ENCODE results near the gene FOXRED1. TPM values are rescaled to one million over a fixed set of nuclear protein-coding genes. Genes with fewer than 3 reads are reported as not detected.
A peak's percentile ranks its signal among the peaks of the same experiment; 100 is the strongest.

FOXRED1 gene
- polyA plus RNA-seq, 3 donors from 2014 or later = 19.0 to 37.0 (median 20.5) TPM

DNA sequence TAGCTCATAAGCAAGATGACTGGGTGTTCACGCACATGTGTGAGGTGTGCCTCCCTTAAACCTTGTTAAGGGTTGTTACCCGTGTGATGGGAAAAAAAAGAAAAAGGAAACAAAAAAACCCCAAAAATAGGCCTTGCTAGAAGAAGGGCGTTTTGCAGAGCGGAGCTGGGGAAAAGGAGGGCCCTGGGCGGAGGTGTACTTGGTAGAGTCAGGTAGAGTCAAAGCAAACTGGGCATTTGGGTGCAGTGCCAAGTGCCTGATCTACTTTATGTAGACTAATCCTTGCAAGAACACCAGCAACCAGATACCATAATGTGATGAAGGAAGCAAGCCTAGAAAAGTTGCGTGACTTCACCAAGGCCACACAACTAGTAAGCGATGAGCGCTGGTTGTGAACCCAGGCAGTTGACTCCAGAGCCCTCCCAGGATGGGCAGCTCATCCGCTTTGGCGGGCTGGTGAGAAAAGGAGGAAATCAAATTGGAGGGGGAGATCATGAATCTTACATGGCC lies 12.8 kb downstream of the FOXRED1 start:
- DNase-seq = no peak
- H3K27me3 Mint-ChIP-seq (ENCODE audit: low read depth in 3 of 3) = peaks cover 4 to 17% (median 6%) of the 10 kb centered on the region in 3 donors
- H3K27ac Mint-ChIP-seq = peak overlapping the region; percentile 88 to 94 (median 92)
- no peaks in the 10 kb centered on the region for H3K9me3 Mint-ChIP-seq
- H3K4me3 Mint-ChIP-seq = peak overlapping the region; percentile 87 to 96 (median 91)
- H3K4me1 Mint-ChIP-seq = peaks cover 36 to 40% of the 10 kb centered on the region in 2 donors
- H3K36me3 Mint-ChIP-seq = peaks cover 0 to 10% (median under 1%) of the 10 kb centered on the region in 3 donors

DNA sequence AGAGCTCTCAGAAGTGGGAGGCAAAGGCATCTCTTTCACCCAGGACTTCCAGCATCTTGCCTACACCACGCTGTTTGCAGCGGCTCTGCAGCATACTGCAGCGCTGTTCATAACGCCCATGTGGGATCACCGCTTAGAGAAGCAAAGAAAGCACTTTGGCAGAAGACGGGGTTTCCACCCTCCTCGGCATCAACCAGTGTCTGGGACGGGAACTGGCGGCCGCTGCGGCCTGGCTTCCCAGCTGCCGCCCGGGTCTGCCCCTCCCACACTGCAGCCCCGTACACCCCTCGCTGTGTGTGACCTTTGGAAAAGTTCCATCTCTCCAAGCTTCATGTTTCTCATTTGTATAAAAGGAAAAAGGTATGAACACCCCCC lies 13.4 kb downstream of the FOXRED1 start:
- peaks cover 39 to 44% of the 10 kb centered on the region in 2 donors for H3K4me1 Mint-ChIP-seq
- H3K4me3 Mint-ChIP-seq = peak overlapping the region; percentile 87 to 96 (median 91)
- H3K9me3 Mint-ChIP-seq = no peaks in the 10 kb centered on the region
- peaks cover 0 to 13% (median 4%) of the 10 kb centered on the region in 3 donors for H3K36me3 Mint-ChIP-seq
- DNase-seq = peak in 1 of 3 donors; percentile 27
- H3K27me3 Mint-ChIP-seq (ENCODE audit: low read depth in 3 of 3) = peaks cover 4 to 17% (median 6%) of the 10 kb centered on the region in 3 donors
- H3K27ac Mint-ChIP-seq = peak overlapping the region; percentile 88 to 94 (median 92)

- no peaks in the 10 kb centered on the region for H3K9me3 Mint-ChIP-seq
- peaks cover 4 to 17% (median 6%) of the 10 kb centered on the region in 3 donors for H3K27me3 Mint-ChIP-seq (ENCODE audit: low read depth in 3 of 3)
- peaks cover 0 to 8% (median 4%) of the 10 kb centered on the region in 3 donors for H3K36me3 Mint-ChIP-seq
- peaks cover 39 to 44% of the 10 kb centered on the region in 2 donors for H3K4me1 Mint-ChIP-seq
- peak; percentile 71 to 77 (median 73) for DNase-seq
- peak within 1 kb of the TSS; percentile 88 to 100 (median 95) for H3K27ac Mint-ChIP-seq
- peak within 1 kb of the TSS; percentile 90 to 99 (median 95) for H3K4me3 Mint-ChIP-seq
Observed at GRCh38 chr11:126282736-126283591, 14.0 kb downstream of the FOXRED1 start, which contains the start of gene TIRAP. Gene TIRAP (plus strand): TSS chr11:126283093. CDS start chr11:126290895, 7,802 bp downstream.

- peaks cover 0 to 13% (median 4%) of the 10 kb centered on the region in 3 donors for H3K36me3 Mint-ChIP-seq
- H3K9me3 Mint-ChIP-seq = no peaks in the 10 kb centered on the region
- peak overlapping the region; percentile 13 to 88 (median 80) for H3K27ac Mint-ChIP-seq
- peak overlapping the region; percentile 56 to 95 (median 67) for H3K4me3 Mint-ChIP-seq
- H3K27me3 Mint-ChIP-seq (ENCODE audit: low read depth in 3 of 3) = peaks cover 4 to 12% (median 4%) of the 10 kb centered on the region in 3 donors
- peak in 1 of 3 donors; percentile 68 for DNase-seq
- H3K4me1 Mint-ChIP-seq = peaks cover 39 to 44% of the 10 kb centered on the region in 2 donors
Observed at GRCh38 chr11:126284829-126285228, 15.9 kb downstream of the FOXRED1 start.

DNA sequence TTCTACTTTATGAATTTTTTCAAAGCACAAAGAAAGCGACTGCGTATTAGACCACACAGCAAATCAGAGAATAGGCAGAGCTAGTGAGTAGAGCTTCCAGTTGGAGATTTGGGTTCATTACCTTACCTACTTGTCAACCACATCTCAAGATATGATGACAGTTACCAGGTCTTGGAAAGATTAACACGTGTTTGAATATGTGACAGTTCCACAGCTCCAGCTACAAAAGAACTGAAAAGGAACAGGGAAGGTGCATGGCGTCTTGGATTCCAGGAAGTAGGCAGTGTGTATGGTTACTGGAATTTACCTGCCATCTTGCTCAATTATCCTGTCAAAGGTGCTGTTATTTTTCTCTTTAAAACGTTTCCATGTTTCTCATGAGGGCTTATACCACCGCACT lies 19.3 kb downstream of the FOXRED1 start:
- peak overlapping the region in 1 of 6 donors; percentile 17 for H3K27ac Mint-ChIP-seq
- H3K4me3 Mint-ChIP-seq = no peak overlapping the region
- no peak for DNase-seq
- no peaks in the 10 kb centered on the region for H3K9me3 Mint-ChIP-seq
- peaks cover under 1 to 28% (median 5%) of the 10 kb centered on the region in 3 donors for H3K36me3 Mint-ChIP-seq
- H3K27me3 Mint-ChIP-seq (ENCODE audit: low read depth in 3 of 3) = peaks cover under 1 to 6% (median 2%) of the 10 kb centered on the region in 3 donors
- H3K4me1 Mint-ChIP-seq = peaks cover 21 to 25% of the 10 kb centered on the region in 2 donors

DNA sequence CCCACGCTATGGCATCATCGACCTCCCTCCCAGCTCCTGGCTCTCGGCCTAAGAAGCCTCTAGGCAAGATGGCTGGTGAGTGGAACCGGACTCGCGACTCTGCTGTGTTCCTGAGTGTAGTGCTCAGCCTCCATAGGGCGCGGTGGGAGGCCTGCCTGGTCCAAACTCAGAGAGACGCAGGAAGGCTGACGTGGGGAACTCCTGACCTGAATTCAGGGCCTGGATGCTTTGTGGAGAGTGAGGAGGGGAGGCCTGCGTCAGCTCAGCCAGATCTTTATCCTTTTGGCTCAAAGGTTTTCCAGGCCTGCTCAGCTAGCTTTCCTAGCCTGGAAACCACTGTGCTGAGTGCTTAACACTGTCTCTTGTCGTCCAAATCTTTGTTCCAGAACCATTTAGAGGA lies 21.9 kb downstream of the FOXRED1 start:
- DNase-seq = no peak
- no peaks in the 10 kb centered on the region for H3K9me3 Mint-ChIP-seq
- no peak overlapping the region for H3K27ac Mint-ChIP-seq
- peaks cover 4 to 6% of the 10 kb centered on the region in 2 donors for H3K4me1 Mint-ChIP-seq
- peaks cover 0 to 2% (median 1%) of the 10 kb centered on the region in 3 donors for H3K27me3 Mint-ChIP-seq (ENCODE audit: low read depth in 3 of 3)
- no peak overlapping the region for H3K4me3 Mint-ChIP-seq
- H3K36me3 Mint-ChIP-seq = peaks cover 9 to 39% (median 9%) of the 10 kb centered on the region in 3 donors

DNA sequence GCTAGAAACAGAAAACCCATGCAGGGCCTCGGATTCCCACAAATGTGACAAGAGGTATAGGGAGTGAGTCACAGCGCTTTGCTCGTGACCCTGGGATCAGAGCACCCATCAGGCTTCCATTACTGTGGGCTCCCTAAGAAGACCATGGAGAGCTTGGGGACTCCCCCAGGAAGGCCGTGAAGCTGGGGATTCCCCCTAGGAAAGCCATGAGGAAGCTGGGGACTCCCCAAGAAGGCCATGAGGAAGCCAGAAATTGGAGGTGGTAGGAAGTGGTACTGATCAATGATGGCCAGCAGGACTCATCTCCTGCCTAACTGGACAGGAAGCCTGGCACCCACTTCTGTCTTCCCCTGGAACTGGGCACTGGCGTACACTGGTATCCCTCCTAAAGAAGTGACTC lies 24.8 kb downstream of the FOXRED1 start:
- no peak overlapping the region for H3K4me3 Mint-ChIP-seq
- peaks cover 5 to 42% (median 15%) of the 10 kb centered on the region in 3 donors for H3K36me3 Mint-ChIP-seq
- no peaks in the 10 kb centered on the region for H3K9me3 Mint-ChIP-seq
- peaks cover 0 to 2% (median 2%) of the 10 kb centered on the region in 3 donors for H3K27me3 Mint-ChIP-seq (ENCODE audit: low read depth in 3 of 3)
- no peak for DNase-seq
- H3K27ac Mint-ChIP-seq = no peak overlapping the region
- H3K4me1 Mint-ChIP-seq = peaks cover 3 to 9% of the 10 kb centered on the region in 2 donors

GRCh38 chr11:126297004-126297403 lies 28.1 kb downstream of the FOXRED1 start:
- H3K36me3 Mint-ChIP-seq = peaks cover 5 to 27% (median 15%) of the 10 kb centered on the region in 3 donors
- DNase-seq = no peak

GRCh38 chr11:126303623-126304456 lies 34.9 kb downstream of the FOXRED1 start, which contains the start of gene DCPS:
Gene DCPS (plus strand): TSS chr11:126304060. CDS start chr11:126304081, 21 bp downstream.
- H3K27me3 Mint-ChIP-seq (ENCODE audit: low read depth in 3 of 3) = peaks cover 0 to 3% (median 0%) of the 10 kb centered on the region in 3 donors
- H3K9me3 Mint-ChIP-seq = no peaks in the 10 kb centered on the region
- H3K4me1 Mint-ChIP-seq = peaks cover 33 to 49% of the 10 kb centered on the region in 2 donors
- peak within 1 kb of the TSS; percentile 92 to 99 (median 96) for H3K4me3 Mint-ChIP-seq
- DNase-seq = peak; percentile 89 to 90 (median 89)
- peak within 1 kb of the TSS; percentile 88 to 99 (median 96) for H3K27ac Mint-ChIP-seq
- peaks cover 3 to 15% (median 7%) of the 10 kb centered on the region in 3 donors for H3K36me3 Mint-ChIP-seq

More at GRCh38 chr11:126297004-126297403, 28.1 kb downstream of the FOXRED1 start:
- Mint-ChIP-seq H3K27ac (peak overlapping the region in 4 of 6 donors; percentile 27 to 64 (median 42)), H3K9me3 (no peaks in the 10 kb centered on the region), H3K27me3 (ENCODE audit: low read depth in 3 of 3) (peaks cover 0 to 2% (median 0%) of the 10 kb centered on the region in 3 donors), H3K4me3 (no peak overlapping the region), H3K4me1 (peaks cover 3 to 9% of the 10 kb centered on the region in 2 donors)

GRCh38 chr11:126304457-126305075 lies 35.6 kb downstream of the FOXRED1 start:
- Mint-ChIP-seq H3K4me3 (peak overlapping the region; percentile 92 to 99 (median 96)), H3K9me3 (no peaks in the 10 kb centered on the region), H3K4me1 (peaks cover 33 to 49% of the 10 kb centered on the region in 2 donors), H3K36me3 (peaks cover 7 to 15% (median 7%) of the 10 kb centered on the region in 3 donors), H3K27ac (peak overlapping the region; percentile 88 to 99 (median 96)), H3K27me3 (ENCODE audit: low read depth in 3 of 3) (peaks cover 0 to 3% (median 0%) of the 10 kb centered on the region in 3 donors)
- no peak for DNase-seq

DNA sequence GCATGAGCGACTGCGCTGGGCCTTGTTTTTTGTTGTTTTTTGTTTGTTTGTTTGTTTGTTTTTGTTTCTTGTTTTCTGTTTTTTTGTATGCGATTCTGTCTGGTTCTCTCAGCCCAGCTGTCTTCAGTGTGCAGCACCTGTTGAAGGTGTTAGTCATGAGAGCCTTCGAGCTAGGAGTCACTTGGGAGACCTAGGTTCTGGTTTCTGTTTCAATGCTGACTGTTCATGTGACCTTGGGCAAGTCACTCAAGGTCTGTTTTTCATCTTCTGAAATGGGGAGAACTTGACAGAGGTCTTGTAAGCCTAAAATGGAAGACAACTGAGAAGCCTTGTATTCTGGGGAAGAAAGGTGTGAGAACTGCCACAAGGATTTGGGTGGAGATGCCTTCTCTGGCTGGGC lies 36.7 kb downstream of the FOXRED1 start:
- H3K27me3 Mint-ChIP-seq (ENCODE audit: low read depth in 3 of 3) = peaks cover 0 to 3% (median 0%) of the 10 kb centered on the region in 3 donors
- H3K36me3 Mint-ChIP-seq = peaks cover 13 to 24% (median 16%) of the 10 kb centered on the region in 3 donors
- H3K4me3 Mint-ChIP-seq = peak overlapping the region; percentile 55 to 80 (median 73)
- H3K27ac Mint-ChIP-seq = peak overlapping the region; percentile 7 to 87 (median 62)
- no peaks in the 10 kb centered on the region for H3K9me3 Mint-ChIP-seq
- peaks cover 42 to 58% of the 10 kb centered on the region in 2 donors for H3K4me1 Mint-ChIP-seq
- DNase-seq = no peak

DNA sequence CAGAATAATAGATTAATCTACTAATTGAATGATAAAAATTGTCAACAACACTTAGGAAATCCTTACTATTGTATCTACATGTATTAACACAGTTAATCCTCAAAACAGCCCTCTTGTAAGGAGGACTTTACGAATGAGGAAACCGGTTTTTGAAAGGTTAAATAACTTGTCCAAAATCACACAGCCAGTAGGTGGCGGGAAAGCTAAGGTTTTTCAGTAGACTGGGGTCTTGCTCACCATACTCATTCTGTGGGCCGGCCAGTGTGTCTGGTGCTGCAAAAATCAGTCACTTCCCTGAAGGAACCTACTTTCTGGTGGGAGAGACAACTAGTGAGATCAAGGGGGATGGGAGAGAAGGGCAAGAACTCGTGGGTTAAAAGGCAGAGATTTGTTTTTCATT lies 38.8 kb downstream of the FOXRED1 start:
- peak in 1 of 3 donors; percentile 22 for DNase-seq
- H3K9me3 Mint-ChIP-seq = no peaks in the 10 kb centered on the region
- peaks cover 13 to 24% (median 16%) of the 10 kb centered on the region in 3 donors for H3K36me3 Mint-ChIP-seq
- H3K27me3 Mint-ChIP-seq (ENCODE audit: low read depth in 3 of 3) = peaks cover 0 to 3% (median 0%) of the 10 kb centered on the region in 3 donors
- H3K4me3 Mint-ChIP-seq = no peak overlapping the region
- peaks cover 59 to 72% of the 10 kb centered on the region in 2 donors for H3K4me1 Mint-ChIP-seq
- H3K27ac Mint-ChIP-seq = peak overlapping the region in 5 of 6 donors; percentile 20 to 79 (median 61)

All from immature natural killer cell (primary cell).